Measurements from ENCODE around the gene ACER3. TPM values are rescaled to one million over a fixed set of nuclear protein-coding genes. Genes with fewer than 3 reads are reported as not detected.

Gene ACER3
- total RNA-seq, 4 donors from 2014 or later, result 9.3 to 25.7 (median 14.2) TPM

- Histone ChIP-seq H3K4me1 (no peaks in the 10 kb centered on the region), H3K9me3 (no peaks in the 10 kb centered on the region), H3K27me3 (peaks cover 17% of the 10 kb centered on the region), H3K4me3 (no peak overlapping the region), H3K27ac (no peak overlapping the region), H3K36me3 (peaks cover 0 to 8% of the 10 kb centered on the region in 2 donors)
- no peak for ATAC-seq
- TF ChIP-seq POLR2A (IDR thresholded peaks at IDR 0.05) (no peak), EP300 (IDR thresholded peaks at IDR 0.05) (no peak), POLR2AphosphoS5 (IDR thresholded peaks at IDR 0.05) (no peak), CTCF (IDR thresholded peaks at IDR 0.05) (no peak)
- WGBS, 2 donors (ENCODE audit: low coverage in 1 of 2), result 74 to 85% methylated on average over 3 of the region's 3 CpGs
Measured at GRCh38 chr11:77026221-77026620, 165.5 kb downstream of the ACER3 start.

GRCh38 chr11:77026743-77027142 lies 166.0 kb downstream of the ACER3 start:
- ATAC-seq, result no peak

DNA sequence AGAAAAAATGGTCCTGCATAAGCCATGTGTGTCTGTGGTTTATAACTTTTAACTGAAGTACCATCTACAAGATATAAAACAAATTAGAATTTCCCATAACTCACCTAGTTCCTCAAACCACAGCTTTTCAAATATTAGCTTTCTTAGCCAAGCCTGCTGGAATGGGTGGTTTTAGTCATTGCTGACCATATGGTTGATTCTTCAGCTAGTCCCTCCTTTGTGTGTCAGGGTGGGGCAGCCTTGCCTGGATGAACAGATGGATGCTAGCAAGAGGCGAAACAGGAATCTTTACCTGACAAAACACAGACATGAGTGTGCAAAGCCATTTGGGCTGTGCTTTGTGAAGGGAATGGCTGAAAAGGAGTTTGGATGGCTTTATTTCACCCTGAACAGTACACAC lies 166.6 kb downstream of the ACER3 start:
- H3K27ac ChIP-seq, result no peak overlapping the region
- H3K9me3 ChIP-seq, result no peaks in the 10 kb centered on the region
- no peak for ATAC-seq
- H3K4me3 ChIP-seq, result no peak overlapping the region
- peaks cover 0 to 1% of the 10 kb centered on the region in 2 donors for H3K36me3 ChIP-seq
- H3K4me1 ChIP-seq, result no peaks in the 10 kb centered on the region
- H3K27me3 ChIP-seq, result peaks cover 26% of the 10 kb centered on the region
- no peak for TF ChIP-seq CTCF (IDR thresholded peaks at IDR 0.05)
- no peak for TF ChIP-seq POLR2A (IDR thresholded peaks at IDR 0.05)
- no peak for TF ChIP-seq EP300 (IDR thresholded peaks at IDR 0.05)
- TF ChIP-seq POLR2AphosphoS5 (IDR thresholded peaks at IDR 0.05), result no peak
- WGBS, 2 donors (ENCODE audit: low coverage in 1 of 2), result 50% methylated on average over 1 of the region's 1 CpG; no CpG with 5 or more reads in 1 of the 2 donors

More at GRCh38 chr11:77026743-77027142, 166.0 kb downstream of the ACER3 start:
- Histone ChIP-seq H3K27me3 (peaks cover 22% of the 10 kb centered on the region), H3K9me3 (no peaks in the 10 kb centered on the region), H3K27ac (no peak overlapping the region), H3K36me3 (peaks cover 0 to 6% of the 10 kb centered on the region in 2 donors), H3K4me1 (no peaks in the 10 kb centered on the region), H3K4me3 (no peak overlapping the region)
- TF ChIP-seq POLR2A (IDR thresholded peaks at IDR 0.05) (no peak), EP300 (IDR thresholded peaks at IDR 0.05) (no peak), POLR2AphosphoS5 (IDR thresholded peaks at IDR 0.05) (no peak), CTCF (IDR thresholded peaks at IDR 0.05) (no peak)
- 83 to 93% methylated on average over 2 of the region's 2 CpGs for WGBS, 2 donors (ENCODE audit: low coverage in 1 of 2)

DNA sequence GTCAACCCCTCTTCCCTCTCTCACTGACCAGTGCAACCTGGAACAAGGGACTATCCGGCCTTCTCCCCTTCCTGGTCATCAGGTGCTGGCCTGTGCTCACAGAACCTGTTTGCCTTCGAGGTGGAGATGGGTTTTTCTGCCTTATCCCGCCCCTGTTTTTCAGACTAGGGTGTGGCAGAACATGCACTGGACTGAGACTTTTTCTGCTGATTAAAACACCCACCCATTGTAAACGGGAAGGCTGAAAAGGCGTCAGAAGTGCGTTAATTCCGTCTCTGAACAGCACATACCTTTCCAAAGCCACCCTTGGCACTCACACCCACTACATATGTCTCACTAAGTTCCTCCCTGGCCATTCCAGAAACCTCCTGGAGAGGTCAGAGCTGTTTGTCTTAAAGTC lies 169.1 kb downstream of the ACER3 start:
- H3K4me3 ChIP-seq, result no peak overlapping the region
- no peaks in the 10 kb centered on the region for H3K36me3 ChIP-seq
- peaks cover 32% of the 10 kb centered on the region for H3K27me3 ChIP-seq
- TF ChIP-seq CTCF (IDR thresholded peaks at IDR 0.05) (no peak), EP300 (IDR thresholded peaks at IDR 0.05) (no peak), POLR2AphosphoS5 (IDR thresholded peaks at IDR 0.05) (no peak), POLR2A (IDR thresholded peaks at IDR 0.05) (no peak)
- H3K4me1 ChIP-seq, result no peaks in the 10 kb centered on the region
- no peak overlapping the region for H3K27ac ChIP-seq
- no peaks in the 10 kb centered on the region for H3K9me3 ChIP-seq
- ATAC-seq, result no peak
- 74 to 82% methylated on average over 3 of the region's 7 CpGs for WGBS, 2 donors (ENCODE audit: low coverage in 1 of 2)

- Histone ChIP-seq H3K27ac (no peak overlapping the region), H3K27me3 (peaks cover 38% of the 10 kb centered on the region), H3K9me3 (no peaks in the 10 kb centered on the region), H3K4me1 (no peaks in the 10 kb centered on the region), H3K4me3 (no peak overlapping the region), H3K36me3 (no peaks in the 10 kb centered on the region)
- WGBS, 2 donors (ENCODE audit: low coverage in 1 of 2), result 97% methylated on average over 3 of the region's 12 CpGs; no CpG with 5 or more reads in 1 of the 2 donors
- TF ChIP-seq POLR2AphosphoS5 (IDR thresholded peaks at IDR 0.05), result no peak
- no peak for TF ChIP-seq EP300 (IDR thresholded peaks at IDR 0.05)
- no peak for TF ChIP-seq POLR2A (IDR thresholded peaks at IDR 0.05)
- no peak for TF ChIP-seq CTCF (IDR thresholded peaks at IDR 0.05)
- no peak for ATAC-seq
Measured at GRCh38 chr11:77030834-77031414, 170.2 kb downstream of the ACER3 start.

Measured in gastroesophageal sphincter (tissue), 4 donors.